Liver (tissue), 9 donors: ENCODE data around the gene NMRK1. TPM values are rescaled to one million over a fixed set of nuclear protein-coding genes. Genes with fewer than 3 reads are reported as not detected.

Source experiments
- DNase-seq: peaks from one replicate; pipeline ENCODE4 v3.0.0-alpha.2; 2017; ENCODE audit warnings: low spot score
- H3K27ac ChIP-seq, 2 donors: one replicate each; pipeline ENCODE4 v1.7.0; 2013; ENCODE audit warnings: inconsistent platforms in 2 of 2, low read length in 2 of 2, control low read depth in 1 of 2, low read depth in 1 of 2, mild to moderate bottlenecking in 1 of 2
- H3K27me3 ChIP-seq, 4 donors: one replicate each; pipeline versions ENCODE4 v1.6.1 to v1.7.0; 2013; ENCODE audit warnings: low read length in 3 of 4, inconsistent platforms in 1 of 4, mild to moderate bottlenecking in 1 of 4, moderate library complexity in 1 of 4; ENCODE audit not compliant: control insufficient read depth in 4 of 4, insufficient read depth in 4 of 4
- H3K36me3 ChIP-seq, 4 donors: one replicate each; pipeline versions ENCODE4 v1.6.1 to v1.7.0; 2013; ENCODE audit warnings: low read length in 3 of 4, mild to moderate bottlenecking in 3 of 4, low read depth in 1 of 4, moderate library complexity in 1 of 4; ENCODE audit not compliant: control insufficient read depth in 4 of 4, insufficient read depth in 3 of 4
- H3K4me1 ChIP-seq, 4 donors: one replicate each; pipeline versions ENCODE4 v1.6.1 to v1.7.0; 2013; ENCODE audit warnings: low read length in 3 of 4, mild to moderate bottlenecking in 3 of 4, moderate library complexity in 1 of 4; ENCODE audit not compliant: control insufficient read depth in 4 of 4, insufficient read depth in 4 of 4
- H3K4me3 ChIP-seq, 3 donors: one replicate each; pipeline versions ENCODE4 v1.6.1 to v1.7.0; 2013; ENCODE audit warnings: low read length in 3 of 3, control low read depth in 1 of 3, low read depth in 1 of 3, mild to moderate bottlenecking in 1 of 3
- H3K9ac ChIP-seq, 2 donors: one replicate each; pipeline ENCODE4 v1.7.0; 2013; ENCODE audit warnings: low read length in 2 of 2, mild to moderate bottlenecking in 2 of 2, moderate library complexity in 2 of 2, control low read depth in 1 of 2, low read depth in 1 of 2
- H3K9me3 ChIP-seq, 4 donors: one replicate each; pipeline versions ENCODE4 v1.6.1 to v1.7.0; 2013; ENCODE audit warnings: low read length in 3 of 4; ENCODE audit not compliant: control insufficient read depth in 4 of 4
- ATF3 ChIP-seq: IDR thresholded peaks from 2 replicates; pipeline ENCODE4 v1.6.1; 2016; ENCODE audit warnings: antibody characterized with exemption
- CTCF ChIP-seq: fragments of 150-350 bp; IDR thresholded peaks from 2 replicates; pipeline ENCODE4 v1.5.1; 2017; ENCODE audit warnings: improper control_type of control experiment, low read depth, low read length; ENCODE audit not compliant: missing input control
- EGR1 ChIP-seq, 2 donors: IDR thresholded peaks; 2 replicates each; pipeline ENCODE4 v1.6.1; 2016 to 2018; ENCODE audit warnings: antibody characterized with exemption in 2 of 2, low read depth in 2 of 2
- FOXA1 ChIP-seq: IDR thresholded peaks from 2 replicates; pipeline ENCODE4 v1.6.1; 2016; ENCODE audit warnings: antibody characterized with exemption
- FOXA2 ChIP-seq: IDR thresholded peaks from 2 replicates; pipeline ENCODE4 v1.6.1; 2016; ENCODE audit warnings: antibody characterized with exemption
- GABPA ChIP-seq, 2 donors: IDR thresholded peaks in 1 of 2; conservative IDR thresholded peaks in 1 of 2; 2 replicates each; pipeline ENCODE4 v1.6.1; 2016; ENCODE audit warnings: antibody characterized with exemption in 2 of 2, mild to moderate bottlenecking in 1 of 2, moderate library complexity in 1 of 2
- HNF4G ChIP-seq: IDR thresholded peaks from 2 replicates; pipeline ENCODE4 v1.6.1; 2016; ENCODE audit warnings: antibody characterized with exemption
- JUND ChIP-seq, 2 donors: IDR thresholded peaks; 2 replicates each; pipeline ENCODE4 v1.6.1; 2016; ENCODE audit warnings: antibody characterized with exemption in 2 of 2
- MAX ChIP-seq: IDR thresholded peaks from 2 replicates; pipeline ENCODE4 v1.6.1; 2016; ENCODE audit warnings: antibody characterized with exemption
- NR2F2 ChIP-seq: IDR thresholded peaks from 2 replicates; pipeline ENCODE4 v1.6.1; 2016; ENCODE audit warnings: antibody characterized with exemption
- RAD21 ChIP-seq, 2 donors: IDR thresholded peaks; 2 replicates each; pipeline ENCODE4 v1.6.1; 2016; ENCODE audit warnings: antibody characterized with exemption in 2 of 2, mild to moderate bottlenecking in 2 of 2
- REST ChIP-seq: IDR thresholded peaks from 2 replicates; pipeline ENCODE4 v1.6.1; 2016; ENCODE audit warnings: antibody characterized with exemption, mild to moderate bottlenecking
- RXRA ChIP-seq, 2 donors: IDR thresholded peaks; 2 replicates each; pipeline ENCODE4 v1.6.1; 2017 to 2018; ENCODE audit warnings: antibody characterized with exemption in 2 of 2, mild to moderate bottlenecking in 1 of 2
- SP1 ChIP-seq: IDR thresholded peaks from 2 replicates; pipeline ENCODE4 v1.6.1; 2018; ENCODE audit warnings: antibody characterized with exemption, mild to moderate bottlenecking
- TAF1 ChIP-seq: conservative IDR thresholded peaks from 2 replicates; pipeline ENCODE4 v1.6.1; 2016; ENCODE audit warnings: antibody characterized with exemption, mild to moderate bottlenecking
- YY1 ChIP-seq: IDR thresholded peaks from 2 replicates; pipeline ENCODE4 v1.6.1; 2016; ENCODE audit warnings: antibody characterized with exemption, mild to moderate bottlenecking
- ZBTB33 ChIP-seq: IDR thresholded peaks from 2 replicates; pipeline ENCODE4 v1.6.1; 2016; ENCODE audit warnings: antibody characterized with exemption
- WGBS: extraction: QIAGEN DNeasy Blood & Tissue Kit; methylation state at CpG from one replicate; pipeline ENCODE4 v1.1.7; 2013; 5-methylcytosine and 5-hydroxymethylcytosine counted together
- polyA plus RNA-seq, 2 donors: library from polyadenylated mRNA; stranded (reverse) in 1 of 2; unstranded in 1 of 2; fragments of 200-250 nt in 1 of 2; fragments of >200 nt in 1 of 2; fragmentation: Nextera tagmentation in 1 of 2; extraction: Ambion mirVana in 1 of 2; gene quantifications; one replicate each; pipeline versions ENCODE4 v1.2.1 to v1.2.3, GENCODE V29; 2013 to 2015
- total RNA-seq, 2 donors: library from RNA; depleted of rRNA; stranded (reverse); fragments of >200 nt; gene quantifications; one replicate each; pipeline ENCODE4 v1.2.3, GENCODE V29; 2014
- donor health status: healthy.
- donor health status: healthy.
- donor health status: healthy.
- donor health status: healthy.
- donor health status: healthy.

The NMRK1 gene
- total and polyA plus RNA-seq, 4 donors: 6.8 to 32.2 (median 15.9) TPM

- Histone ChIP-seq H3K4me1 (no peaks in the 10 kb centered on the region), H3K4me3 (no peak overlapping the region), H3K27ac (no peak overlapping the region), H3K9me3 (no peaks in the 10 kb centered on the region), H3K27me3 (no peaks in the 10 kb centered on the region), H3K9ac (no peak overlapping the region), H3K36me3 (peaks cover 0 to 24% (median 18%) of the 10 kb centered on the region in 4 donors)
- no peak for TF ChIP-seq FOXA2
- TF ChIP-seq REST: no peak
- WGBS: 88% methylated on average over 2 of the region's 2 CpGs
- no peak for DNase-seq
These were observed 40.6 kb upstream of the NMRK1 start for GRCh38 chr9:75128535-75128934.

GRCh38 chr9:75123696-75124095, 35.7 kb upstream of the NMRK1 start:
- H3K9ac ChIP-seq: no peak overlapping the region
- H3K9me3 ChIP-seq: no peaks in the 10 kb centered on the region
- H3K27me3 ChIP-seq: no peaks in the 10 kb centered on the region
- H3K27ac ChIP-seq: no peak overlapping the region
- no peak for DNase-seq
- no peaks in the 10 kb centered on the region for H3K4me1 ChIP-seq
- H3K4me3 ChIP-seq: no peak overlapping the region
- peaks cover 0 to 15% (median 4%) of the 10 kb centered on the region in 4 donors for H3K36me3 ChIP-seq
- TF ChIP-seq MAX (no peak), GABPA (IDR thresholded peaks at IDR 0.05 in 1 of 2, conservative IDR thresholded peaks at IDR 0.05 in 1 of 2) (no peak), FOXA1 (no peak), REST (no peak), JUND (IDR thresholded peaks at IDR 0.05) (no peak), FOXA2 (no peak), YY1 (no peak), RXRA (IDR thresholded peaks at IDR 0.05) (no peak), RAD21 (IDR thresholded peaks at IDR 0.05) (no peak), NR2F2 (no peak), ZBTB33 (no peak), ATF3 (no peak), TAF1 (no peak), CTCF (no peak), HNF4G (no peak), EGR1 (IDR thresholded peaks at IDR 0.05; ENCODE audit: low read depth in 2 of 2) (no peak), SP1 (no peak)
- WGBS: 92% methylated on average over 10 of the region's 10 CpGs
